SK-MEL-5 (cell line): ENCODE results near the gene LIAS. TPM values are rescaled to one million over a fixed set of nuclear protein-coding genes. Genes with fewer than 3 reads are reported as not detected.
A peak's percentile ranks its signal among the peaks of the same experiment; 100 is the strongest.
"Not testable (repeated sequence)": the region's sequence is repeated elsewhere in the genome, so short reads cannot be mapped to it uniquely, and the experiment has no call there.

Experiments used
- DNase-seq: peaks from one replicate; pipeline ENCODE4 v3.0.0-alpha.2; 2016; ENCODE audit warnings: low read depth, low spot score
- in situ Hi-C: cut with HindIII; loops from 2 replicates; pipeline ENCODE4 v1.10.0; 2016; ENCODE audit warnings: low sequenced_read_pairs, high pct_unique_total_duplicates, low pct_unique_long_range_greater_than_20kb
- total RNA-seq: library from RNA; depleted of rRNA; stranded (reverse); fragments of >200 nt; shearing (Covaris generic); gene quantifications from 2 replicates; pipeline ENCODE4 v1.2.3, GENCODE V29; 2014

The LIAS gene
- total RNA-seq, 1 experiment from 2014 or later: 20.5 TPM

DNA sequence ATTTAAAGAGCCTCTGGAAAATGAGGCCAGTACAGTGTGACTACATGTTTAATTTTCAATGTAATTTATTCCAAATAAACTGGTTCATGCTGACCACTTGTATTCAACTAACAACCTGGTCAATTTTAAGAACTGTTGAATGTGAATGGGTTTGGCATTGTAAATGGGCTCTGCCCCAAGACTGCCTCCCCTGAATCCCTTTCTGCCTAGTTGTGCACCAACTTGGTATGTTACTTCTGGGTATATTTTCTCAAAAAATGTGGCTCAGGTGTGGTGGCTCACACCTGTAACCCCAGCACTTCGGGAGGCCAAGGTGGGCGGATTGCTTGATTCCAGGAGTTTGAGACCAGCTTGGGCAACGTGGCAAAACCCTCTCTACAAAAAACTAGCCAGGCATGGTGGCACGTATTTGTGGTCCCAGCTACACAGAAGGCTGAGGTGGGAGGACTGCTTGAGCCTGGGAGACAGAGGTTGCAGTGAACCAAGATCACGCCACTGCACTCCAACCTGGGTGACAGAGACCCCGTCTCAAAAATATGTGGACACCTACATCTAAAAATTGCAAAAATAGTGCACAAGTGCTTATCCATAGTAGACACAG, 7.3 kb upstream of the LIAS start:
- in situ Hi-C loops: no loop called here

DNA sequence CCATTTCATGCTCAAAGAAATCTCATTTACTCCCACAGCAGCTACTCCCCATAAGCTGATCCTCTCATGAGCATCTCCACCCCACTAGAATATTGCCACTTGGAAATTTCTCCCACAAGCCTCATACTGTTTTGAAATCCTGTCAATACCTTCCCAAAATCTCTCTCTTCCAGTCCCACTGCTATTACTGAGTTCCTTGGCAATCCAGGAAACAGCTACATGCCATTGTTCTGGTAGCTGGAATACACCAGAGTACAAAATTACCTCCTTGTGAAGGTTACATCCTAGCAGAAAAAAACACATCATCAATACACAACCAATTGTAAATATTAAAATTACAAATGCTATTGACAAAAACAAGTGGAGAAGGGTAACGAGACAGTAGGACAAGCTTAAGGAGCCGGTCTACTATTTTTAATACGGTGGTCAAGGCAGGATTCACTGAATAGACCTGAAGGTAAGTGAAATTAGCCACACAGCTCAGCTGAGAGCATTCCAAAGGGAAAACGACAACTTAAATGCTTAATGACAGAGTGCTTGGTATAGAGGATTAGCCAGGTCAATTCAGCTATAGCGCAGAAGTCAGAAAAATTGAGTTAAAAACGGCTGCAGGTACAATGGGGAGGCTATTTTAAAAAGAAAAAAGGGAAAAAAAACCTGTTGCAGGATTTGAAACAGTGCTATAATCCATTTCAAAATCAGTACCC, 6.5 kb upstream of the LIAS start:
- in situ Hi-C loops: no loop called here
- DNase-seq: no peak

More for the DNA sequence above, 7.3 kb upstream of the LIAS start:
- no peak for DNase-seq

DNA sequence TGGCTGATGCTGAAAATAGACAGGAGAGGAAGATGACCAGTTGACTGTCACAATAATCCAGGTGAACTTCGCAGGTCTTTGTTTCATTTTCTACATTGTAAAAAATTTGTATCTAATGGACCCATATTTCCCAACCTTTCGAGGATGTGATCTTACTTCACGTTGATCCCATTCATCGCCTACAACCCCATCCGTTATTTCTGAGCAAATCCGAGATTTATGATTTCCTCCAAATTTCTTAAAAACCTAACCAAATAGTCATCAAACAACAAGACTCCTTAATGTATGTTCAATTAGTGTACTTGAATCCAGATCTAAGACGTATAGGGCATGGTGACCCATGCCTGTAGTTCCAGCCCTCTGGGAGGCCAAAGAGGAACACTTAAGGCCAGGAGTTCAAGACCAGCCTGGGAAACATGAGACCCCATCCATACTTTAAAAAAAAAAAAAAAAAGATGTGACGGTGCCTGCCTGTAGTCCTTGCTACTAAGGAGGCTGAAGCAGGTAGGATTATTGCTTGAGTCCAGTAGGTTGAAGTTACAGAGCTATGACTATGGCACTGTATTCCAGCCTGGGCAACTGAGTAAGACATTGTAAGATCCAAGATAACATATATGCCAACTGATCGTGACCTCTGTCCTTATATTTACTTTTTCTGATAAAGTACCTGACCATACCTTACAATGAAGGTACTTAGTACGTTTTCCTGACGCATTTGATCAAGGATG, 5.8 kb upstream of the LIAS start:
- in situ Hi-C loops: no loop called here
- no peak for DNase-seq

DNA sequence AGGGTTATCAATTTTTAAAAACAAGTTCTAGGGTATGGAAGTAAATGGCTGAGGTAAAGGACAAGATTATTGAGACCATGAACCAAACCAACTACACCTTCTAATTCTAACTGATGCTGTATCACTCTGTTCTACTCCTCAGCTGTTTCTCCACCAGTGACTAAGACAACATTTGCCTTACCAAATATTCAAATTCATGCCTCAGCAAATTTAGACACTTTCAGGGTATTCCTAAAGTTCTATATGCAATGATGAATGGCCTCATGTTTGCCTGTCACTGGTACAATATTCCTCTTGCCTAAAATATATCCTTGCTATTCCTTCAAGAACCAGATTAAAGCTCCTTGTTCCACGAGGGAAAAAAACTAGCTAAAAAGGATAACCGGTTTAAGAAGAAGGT, 5.1 kb upstream of the LIAS start:
- in situ Hi-C loops: no loop called here

DNA sequence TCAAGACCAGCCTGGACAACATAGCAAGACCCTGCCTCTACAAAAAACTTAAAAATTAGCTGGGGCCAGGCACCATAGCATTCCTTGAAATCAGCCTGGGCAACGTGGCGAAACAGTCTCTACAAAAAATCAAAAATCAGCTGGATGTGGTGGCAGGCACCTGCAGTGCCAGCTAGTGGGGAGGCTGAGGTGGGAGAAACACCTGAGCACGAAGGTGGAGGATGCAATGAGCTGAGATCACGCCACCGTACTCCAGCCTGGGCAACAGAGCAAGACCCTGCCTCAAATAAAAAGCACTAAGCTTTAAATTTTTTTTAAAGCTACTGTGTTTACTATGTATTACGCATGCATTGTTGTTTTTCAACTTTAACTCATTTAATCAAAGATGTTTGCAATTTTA, 3.4 kb upstream of the LIAS start:
- DNase-seq: no peak
- in situ Hi-C loops: no loop called here

More for the DNA sequence above, 5.1 kb upstream of the LIAS start:
- no peak for DNase-seq

DNA sequence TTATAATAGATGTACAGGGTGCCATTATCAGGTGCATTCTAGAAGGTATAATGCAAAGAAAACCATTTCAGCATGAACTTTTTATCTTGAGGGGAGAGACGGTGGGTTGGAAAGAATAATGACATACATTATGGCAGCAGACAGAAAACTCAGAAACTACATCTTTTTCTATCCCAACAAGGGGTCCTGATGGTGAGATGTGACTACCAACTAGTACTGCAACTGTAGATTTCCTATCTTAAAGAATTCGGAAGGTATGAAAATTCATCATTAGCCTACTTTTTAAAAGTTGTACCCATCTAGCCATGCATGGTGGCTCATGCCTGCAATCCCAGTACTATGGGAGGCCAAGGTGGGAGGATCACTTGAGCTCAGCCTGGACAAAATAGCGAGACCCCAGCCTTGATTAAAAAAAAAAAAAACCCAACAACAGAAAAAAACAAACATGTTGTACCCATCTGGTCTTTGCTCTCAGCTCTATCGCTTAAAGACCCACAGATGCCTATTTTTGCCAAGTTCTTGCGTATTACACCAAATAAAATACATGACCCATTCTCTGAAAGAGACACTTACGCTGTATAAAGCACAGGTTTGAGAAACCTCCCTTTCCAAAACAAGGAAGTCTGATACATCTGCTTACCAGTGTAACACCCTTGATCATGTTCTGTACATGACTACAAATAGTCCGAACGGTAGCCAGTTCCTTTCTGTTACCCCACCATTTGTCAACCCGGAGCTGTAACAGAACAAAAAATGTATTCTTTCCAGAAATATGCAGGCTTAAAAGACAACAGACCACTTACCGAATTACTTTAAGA, 1.7 kb upstream of the LIAS start:
- DNase-seq: no peak
- in situ Hi-C loops: no loop called here

DNA sequence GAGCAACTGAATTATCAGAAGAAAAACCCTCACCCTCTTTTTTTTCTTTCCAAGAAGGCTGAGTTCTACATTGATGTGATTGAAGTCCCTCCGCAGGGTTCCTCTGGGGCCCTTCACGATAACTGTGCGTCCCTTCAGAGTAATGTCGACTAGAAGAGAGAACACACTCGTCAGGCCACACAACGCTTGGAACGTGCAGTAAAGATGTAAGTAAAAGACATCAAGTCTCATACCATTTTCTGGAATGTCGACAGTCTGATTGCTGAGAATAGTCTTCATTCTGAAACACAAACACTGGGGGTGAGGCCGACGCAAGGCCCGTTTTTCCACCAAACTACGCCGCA, 723 bp upstream of the LIAS start:
- in situ Hi-C loops, DNase-seq: not testable (repeated sequence)

DNA sequence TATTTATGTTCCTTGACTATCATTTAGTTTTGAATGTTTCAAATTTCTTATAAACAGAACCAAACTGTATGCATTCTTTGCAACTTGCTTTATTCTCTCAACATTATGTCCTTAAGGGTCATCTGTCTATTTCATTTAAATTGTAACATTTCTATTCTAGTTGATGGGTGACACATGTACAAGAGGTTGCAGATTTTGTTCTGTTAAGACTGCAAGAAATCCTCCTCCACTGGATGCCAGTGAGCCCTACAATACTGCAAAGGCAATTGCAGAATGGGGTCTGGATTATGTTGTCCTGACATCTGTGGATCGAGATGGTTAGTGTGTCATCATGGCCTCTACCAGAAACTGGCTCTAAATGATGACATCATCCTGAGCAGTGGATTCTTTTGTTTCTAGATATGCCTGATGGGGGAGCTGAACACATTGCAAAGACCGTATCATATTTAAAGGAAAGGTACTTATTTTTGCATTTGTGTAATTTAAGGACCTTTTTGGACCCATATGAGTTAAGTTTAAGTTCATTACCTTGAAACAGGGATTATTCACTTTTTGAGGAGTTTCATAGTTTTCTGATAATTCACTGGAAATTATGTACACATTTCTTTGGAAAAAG, 6.1 kb downstream of the LIAS start:
- DNase-seq: peak; percentile 91
- in situ Hi-C loops: no loop called here

DNA sequence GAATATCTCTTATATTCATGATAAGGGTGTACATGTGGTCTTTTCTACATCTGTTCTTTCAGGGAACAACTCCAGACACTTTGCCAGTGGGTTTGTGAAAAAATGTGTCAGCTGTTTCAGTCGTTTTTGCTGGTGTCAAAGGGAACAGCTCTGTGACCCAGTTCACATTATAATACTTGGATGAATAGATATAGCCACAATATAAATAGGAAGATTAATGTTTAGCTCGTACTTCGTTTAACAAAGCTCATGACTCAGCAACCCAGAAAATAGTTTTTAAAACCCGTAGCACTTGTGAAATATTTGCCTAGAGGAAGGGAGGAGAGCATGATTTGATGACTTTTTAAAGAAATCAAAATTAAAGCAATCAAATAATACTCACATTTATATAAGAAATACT, 7.9 kb downstream of the LIAS start:
- in situ Hi-C loops: no loop called here
- no peak for DNase-seq

- DNase-seq: no peak
- in situ Hi-C loops: no loop called here
Observed at GRCh38 chr4:39467464-39467863, 8.6 kb downstream of the LIAS start.

DNA sequence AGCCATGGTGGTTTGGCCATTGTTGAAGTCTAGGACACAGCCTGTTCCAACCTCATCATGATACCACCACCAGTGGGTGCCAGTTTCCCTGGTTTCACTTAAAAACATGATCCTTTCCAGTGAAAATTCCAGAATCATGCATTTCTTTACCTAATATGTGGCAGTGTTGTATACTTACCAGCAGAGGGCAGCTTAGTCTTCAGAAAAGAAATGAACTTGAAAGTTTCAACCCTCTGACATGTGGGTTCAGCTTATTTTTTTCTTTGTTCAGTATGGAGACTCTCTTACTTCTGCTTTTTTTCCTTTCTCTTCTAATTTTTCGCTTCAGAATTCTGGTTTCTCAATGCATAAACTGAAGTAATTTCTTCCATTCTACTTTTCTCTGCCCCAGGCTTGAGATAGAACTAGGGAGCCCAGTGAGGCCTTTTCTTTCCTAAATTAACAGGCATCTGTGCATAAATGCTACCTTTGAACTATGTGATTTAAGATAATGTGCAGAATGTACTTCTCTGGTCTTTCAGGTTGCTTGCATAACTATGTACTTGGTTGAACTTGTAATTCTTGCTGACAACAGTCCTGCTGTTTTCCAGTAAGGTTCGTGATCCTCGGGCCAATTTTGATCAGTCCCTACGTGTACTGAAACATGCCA, 10.7 kb downstream of the LIAS start:
- DNase-seq: peak; percentile 92
- in situ Hi-C loops: no loop called here

GRCh38 chr4:39470402-39470801, 11.5 kb downstream of the LIAS start:
- DNase-seq: no peak
- in situ Hi-C loops: no loop called here

DNA sequence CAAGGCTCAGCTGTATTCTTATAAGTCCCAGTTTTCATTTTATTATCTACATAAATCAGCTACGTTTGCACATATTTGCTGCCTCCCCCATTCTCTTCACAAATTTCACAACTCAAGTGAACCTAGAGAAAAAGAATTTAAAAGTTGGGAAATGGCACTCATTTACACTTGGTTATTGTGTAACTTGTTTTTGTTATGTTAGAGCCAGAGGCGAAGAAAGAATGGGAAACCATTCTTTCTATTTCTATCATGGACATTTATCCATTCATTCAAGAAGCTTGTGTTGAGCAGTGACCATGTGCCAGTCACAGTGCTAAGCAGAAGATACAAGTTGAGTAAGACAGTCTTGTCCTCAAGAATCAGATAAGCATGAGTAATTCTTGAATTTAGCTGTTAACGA, 13.5 kb downstream of the LIAS start:
- in situ Hi-C loops: no loop called here
- no peak for DNase-seq

- in situ Hi-C loops: no loop called here
- DNase-seq: no peak
Observed at GRCh38 chr4:39476187-39476895, 17.5 kb downstream of the LIAS start.

- in situ Hi-C loops: no loop called here
- DNase-seq: no peak
Observed at GRCh38 chr4:39480251-39480650, 21.4 kb downstream of the LIAS start.

- in situ Hi-C loops: no loop called here
Observed at GRCh38 chr4:39480902-39481695, 22.2 kb downstream of the LIAS start.

More at GRCh38 chr4:39480902-39481695, 22.2 kb downstream of the LIAS start:
- no peak for DNase-seq
